ENCODE measurements around the gene PADI3.

The PADI3 gene

DNA sequence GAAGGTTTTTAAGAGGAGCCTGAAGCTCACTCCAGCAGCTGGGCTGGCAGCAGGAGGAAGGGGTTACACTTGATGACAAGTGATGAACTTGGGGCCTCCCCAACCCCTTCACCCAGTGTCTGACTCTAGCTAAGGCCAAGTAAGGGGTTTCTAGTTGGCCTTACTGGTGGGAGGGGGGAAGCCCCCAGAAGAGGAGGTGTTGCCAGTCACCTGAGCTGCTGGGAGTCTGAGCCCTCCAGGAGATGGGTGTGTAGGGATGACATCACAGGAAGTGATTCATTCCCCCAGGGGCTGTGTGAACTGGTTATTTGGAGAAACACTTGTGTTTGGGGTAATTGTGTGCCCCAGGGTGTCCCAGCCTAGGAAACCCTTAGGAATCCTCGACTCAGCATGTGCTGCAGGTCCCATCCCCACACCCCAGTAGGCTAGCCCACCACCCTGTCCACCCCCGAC lies 40.9 kb upstream of the PADI3 start:
- Histone ChIP-seq H3K27me3 (replicated peaks; ENCODE audit: control insufficient read depth, insufficient read depth, low read length) (peaks cover 60% of the 10 kb centered on the region), H3K9ac (ENCODE audit: low read length) (no peak overlapping the region), H3K9me3 (ENCODE audit: control insufficient read depth, low read length) (no peaks in the 10 kb centered on the region), H3K4me3 (ENCODE audit: low read length) (no peak overlapping the region), H3K36me3 (ENCODE audit: control insufficient read depth, insufficient read depth, low read length, severe bottlenecking) (no peaks in the 10 kb centered on the region), H3K4me1 (ENCODE audit: control insufficient read depth, insufficient read depth, low read length) (peaks cover 7% of the 10 kb centered on the region)
- peak; percentile 42 for DNase-seq (ENCODE audit: low read depth)

DNA sequence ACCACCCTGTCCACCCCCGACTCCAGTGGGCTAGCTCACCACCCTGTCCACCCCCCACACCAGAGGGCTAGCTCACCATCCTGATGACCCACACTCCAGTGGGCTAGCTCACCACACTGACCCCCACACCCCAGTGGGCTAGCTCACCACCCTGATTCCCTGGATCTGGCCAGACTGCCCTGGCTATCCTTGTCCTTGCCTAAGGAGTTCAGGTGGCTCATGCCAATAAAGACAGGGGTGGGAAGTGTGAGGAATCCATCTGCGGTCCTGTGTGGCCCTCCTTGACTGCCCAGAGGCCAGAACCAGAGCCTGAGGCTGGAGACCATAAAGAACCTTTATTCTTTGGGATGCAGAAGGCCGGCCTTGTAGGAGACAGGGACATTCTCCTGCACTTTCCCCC lies 40.4 kb upstream of the PADI3 start:
- H3K9me3 ChIP-seq (ENCODE audit: control insufficient read depth, low read length) = no peaks in the 10 kb centered on the region
- no peak overlapping the region for H3K4me3 ChIP-seq (ENCODE audit: low read length)
- H3K36me3 ChIP-seq (ENCODE audit: control insufficient read depth, insufficient read depth, low read length, severe bottlenecking) = no peaks in the 10 kb centered on the region
- H3K9ac ChIP-seq (ENCODE audit: low read length) = no peak overlapping the region
- peaks cover 61% of the 10 kb centered on the region for H3K27me3 ChIP-seq (replicated peaks; ENCODE audit: control insufficient read depth, insufficient read depth, low read length)
- H3K4me1 ChIP-seq (ENCODE audit: control insufficient read depth, insufficient read depth, low read length) = peaks cover 12% of the 10 kb centered on the region
- DNase-seq (ENCODE audit: low read depth) = no peak

DNA sequence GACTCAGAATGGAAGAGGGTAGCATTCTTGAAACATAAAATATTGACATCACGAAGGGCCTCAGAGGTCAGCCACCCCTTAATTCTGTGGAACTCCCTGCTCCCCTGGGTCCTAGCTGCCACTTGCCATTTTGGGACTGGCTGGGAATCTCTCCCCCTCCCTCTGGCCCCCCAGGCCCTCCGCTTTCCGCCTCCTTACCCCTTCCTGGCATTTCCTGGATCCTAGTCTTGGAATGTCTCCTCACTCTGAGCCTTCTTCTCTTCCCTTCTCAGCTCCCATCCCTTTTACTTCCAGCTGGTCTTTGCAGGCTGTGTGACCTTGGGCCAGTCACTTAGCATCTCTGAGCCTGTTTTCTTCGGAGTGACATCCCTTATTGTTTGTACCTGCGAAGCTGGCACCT lies 39.5 kb upstream of the PADI3 start:
- no peaks in the 10 kb centered on the region for H3K36me3 ChIP-seq (ENCODE audit: control insufficient read depth, insufficient read depth, low read length, severe bottlenecking)
- H3K4me3 ChIP-seq (ENCODE audit: low read length) = no peak overlapping the region

DNA sequence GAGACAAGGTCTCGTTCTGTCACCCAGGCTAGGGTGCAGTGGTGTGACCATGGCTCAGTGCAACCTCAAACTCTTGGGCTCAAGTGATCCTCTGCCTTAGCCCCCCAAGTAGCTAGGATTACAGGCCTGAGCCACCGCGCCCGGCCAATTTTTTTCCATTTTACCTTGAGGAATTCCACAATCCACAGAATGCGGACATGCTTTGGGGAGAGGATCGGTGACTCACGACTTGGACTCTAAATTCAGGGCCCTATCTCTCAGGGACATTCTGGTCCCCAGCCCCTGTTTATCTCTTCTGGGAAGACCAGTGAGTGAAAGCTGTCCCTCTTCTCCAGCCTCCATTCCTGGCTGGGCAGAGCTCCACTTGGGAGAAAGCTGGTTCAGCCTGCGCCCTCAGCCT lies 38.7 kb upstream of the PADI3 start:
- Histone ChIP-seq H3K4me3 (ENCODE audit: low read length) (no peak overlapping the region), H3K4me1 (ENCODE audit: control insufficient read depth, insufficient read depth, low read length) (peaks cover 12% of the 10 kb centered on the region), H3K9me3 (ENCODE audit: control insufficient read depth, low read length) (no peaks in the 10 kb centered on the region), H3K9ac (ENCODE audit: low read length) (no peak overlapping the region), H3K27me3 (replicated peaks; ENCODE audit: control insufficient read depth, insufficient read depth, low read length) (peaks cover 61% of the 10 kb centered on the region), H3K36me3 (ENCODE audit: control insufficient read depth, insufficient read depth, low read length, severe bottlenecking) (no peaks in the 10 kb centered on the region)
- DNase-seq (ENCODE audit: low read depth) = no peak

More for the DNA sequence above, 39.5 kb upstream of the PADI3 start:
- Histone ChIP-seq H3K27me3 (replicated peaks; ENCODE audit: control insufficient read depth, insufficient read depth, low read length) (peaks cover 61% of the 10 kb centered on the region), H3K9me3 (ENCODE audit: control insufficient read depth, low read length) (no peaks in the 10 kb centered on the region), H3K4me1 (ENCODE audit: control insufficient read depth, insufficient read depth, low read length) (peaks cover 12% of the 10 kb centered on the region), H3K9ac (ENCODE audit: low read length) (no peak overlapping the region)
- no peak for DNase-seq (ENCODE audit: low read depth)

DNA sequence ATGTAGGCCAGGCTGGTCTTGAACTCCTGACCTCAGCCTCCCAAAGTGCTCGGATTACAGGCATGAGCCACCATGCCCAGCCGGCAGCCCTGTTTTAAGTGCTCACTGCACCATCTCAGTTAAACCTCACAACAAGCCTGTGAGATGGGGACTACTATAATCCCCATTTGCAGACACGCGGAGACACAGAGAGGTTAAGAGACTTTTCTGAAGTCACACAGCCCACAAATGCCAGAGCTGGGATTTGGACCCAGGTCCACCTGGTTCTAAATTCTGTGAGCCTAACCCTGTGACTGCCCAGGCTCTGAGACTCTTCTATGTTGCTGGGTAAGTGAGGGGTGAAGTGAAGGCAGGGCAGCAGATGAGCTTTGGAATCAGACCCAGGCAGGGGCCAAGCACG lies 37.5 kb upstream of the PADI3 start:
- H3K27me3 ChIP-seq (replicated peaks; ENCODE audit: control insufficient read depth, insufficient read depth, low read length) = peaks cover 61% of the 10 kb centered on the region
- no peak for DNase-seq (ENCODE audit: low read depth)
- no peaks in the 10 kb centered on the region for H3K9me3 ChIP-seq (ENCODE audit: control insufficient read depth, low read length)
- no peak overlapping the region for H3K4me3 ChIP-seq (ENCODE audit: low read length)
- H3K4me1 ChIP-seq (ENCODE audit: control insufficient read depth, insufficient read depth, low read length) = peaks cover 12% of the 10 kb centered on the region
- H3K36me3 ChIP-seq (ENCODE audit: control insufficient read depth, insufficient read depth, low read length, severe bottlenecking) = no peaks in the 10 kb centered on the region
- no peak overlapping the region for H3K9ac ChIP-seq (ENCODE audit: low read length)

DNA sequence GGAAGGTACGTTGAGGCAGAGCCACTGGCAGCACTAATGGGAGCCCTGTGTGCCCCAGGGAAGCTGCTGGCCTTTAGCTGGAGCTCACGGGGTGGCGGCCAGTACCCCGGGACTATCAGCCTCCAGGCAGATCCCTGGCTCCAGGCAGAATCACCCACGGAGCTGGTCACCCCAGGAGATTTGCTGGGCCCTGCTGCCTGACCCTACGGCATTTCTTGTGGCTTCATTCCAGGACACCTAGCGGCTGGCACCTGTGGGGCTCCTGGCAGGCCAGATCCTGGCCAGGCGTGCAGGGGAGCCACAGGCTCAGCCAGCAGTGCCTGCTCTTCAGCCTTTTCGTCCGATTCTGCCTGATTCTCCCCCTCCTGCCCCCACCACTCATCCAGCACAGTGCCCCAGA lies 36.9 kb upstream of the PADI3 start:
- H3K4me1 ChIP-seq (ENCODE audit: control insufficient read depth, insufficient read depth, low read length) = peaks cover 12% of the 10 kb centered on the region
- peaks cover 61% of the 10 kb centered on the region for H3K27me3 ChIP-seq (replicated peaks; ENCODE audit: control insufficient read depth, insufficient read depth, low read length)
- H3K9me3 ChIP-seq (ENCODE audit: control insufficient read depth, low read length) = no peaks in the 10 kb centered on the region
- no peak overlapping the region for H3K4me3 ChIP-seq (ENCODE audit: low read length)
- H3K9ac ChIP-seq (ENCODE audit: low read length) = no peak overlapping the region
- DNase-seq (ENCODE audit: low read depth) = no peak
- no peaks in the 10 kb centered on the region for H3K36me3 ChIP-seq (ENCODE audit: control insufficient read depth, insufficient read depth, low read length, severe bottlenecking)

DNA sequence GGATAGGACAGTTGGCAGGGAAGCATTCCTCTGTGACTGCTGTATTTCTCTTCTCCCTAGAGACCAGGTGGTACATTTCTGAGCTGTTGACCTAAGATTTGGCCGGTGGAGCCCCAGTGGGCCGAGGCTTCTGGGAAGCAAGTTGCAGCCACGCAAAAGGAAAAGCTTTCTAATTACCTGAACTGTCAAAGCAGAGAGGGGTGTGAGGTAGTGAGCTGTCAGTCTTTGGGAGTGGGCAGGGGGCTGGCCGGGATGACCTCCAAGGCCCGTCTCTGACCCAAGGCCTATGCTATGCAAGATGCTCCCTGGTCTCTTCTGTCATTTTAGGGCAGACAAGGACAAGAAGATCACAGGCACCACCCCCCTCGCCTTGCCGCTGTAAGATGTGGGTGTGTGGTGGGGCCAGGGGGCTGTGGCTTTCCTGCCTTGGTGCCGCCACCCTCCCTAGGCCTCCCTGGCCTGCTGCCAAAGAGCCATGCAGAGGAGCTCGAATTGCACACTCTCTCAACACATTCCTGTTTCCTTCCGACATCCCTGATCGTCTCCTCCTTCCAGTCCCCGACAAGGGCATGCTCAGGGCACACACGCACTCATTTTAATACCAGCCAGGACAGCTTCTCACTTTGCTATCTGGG lies 36.3 kb upstream of the PADI3 start:
- Histone ChIP-seq H3K9me3 (ENCODE audit: control insufficient read depth, low read length) (peaks cover 2% of the 10 kb centered on the region), H3K4me1 (ENCODE audit: control insufficient read depth, insufficient read depth, low read length) (peaks cover 12% of the 10 kb centered on the region), H3K4me3 (ENCODE audit: low read length) (no peak overlapping the region), H3K27me3 (replicated peaks; ENCODE audit: control insufficient read depth, insufficient read depth, low read length) (peaks cover 62% of the 10 kb centered on the region), H3K9ac (ENCODE audit: low read length) (no peak overlapping the region), H3K36me3 (ENCODE audit: control insufficient read depth, insufficient read depth, low read length, severe bottlenecking) (no peaks in the 10 kb centered on the region)
- DNase-seq (ENCODE audit: low read depth) = peak; percentile 93

DNA sequence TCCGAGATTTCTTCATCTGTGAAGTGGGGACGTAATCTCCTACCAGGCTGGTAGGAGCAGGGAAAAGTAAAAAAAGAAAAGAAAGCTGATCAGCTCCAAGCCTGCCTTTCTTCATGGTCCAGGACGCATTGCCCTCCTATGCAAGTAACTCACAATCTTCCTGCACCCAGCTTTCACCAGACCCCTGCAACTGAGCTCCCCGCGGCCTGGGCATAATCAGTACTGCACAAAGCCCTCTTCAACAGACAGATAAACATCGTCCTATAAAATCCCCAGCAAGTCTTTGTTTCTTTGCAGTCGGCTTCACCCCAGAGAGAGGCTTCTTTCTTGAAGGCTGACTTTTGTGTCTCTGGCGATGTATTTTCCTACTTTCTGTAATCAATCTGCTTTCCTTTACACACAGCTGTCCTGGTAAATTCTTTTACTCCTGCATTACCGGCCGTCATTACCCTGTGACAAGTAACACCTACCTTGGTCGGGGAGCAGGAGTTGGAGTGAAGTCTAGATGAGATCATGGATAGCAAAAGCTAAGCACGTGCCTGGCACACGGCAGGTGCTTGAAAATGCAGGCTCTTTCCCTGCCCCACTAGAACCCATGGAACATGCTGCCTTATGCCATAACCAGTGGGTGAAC lies 35.6 kb upstream of the PADI3 start:
- Histone ChIP-seq H3K4me3 (ENCODE audit: low read length) (no peak overlapping the region), H3K9me3 (ENCODE audit: control insufficient read depth, low read length) (peaks cover 4% of the 10 kb centered on the region), H3K27me3 (replicated peaks; ENCODE audit: control insufficient read depth, insufficient read depth, low read length) (peaks cover 62% of the 10 kb centered on the region), H3K36me3 (ENCODE audit: control insufficient read depth, insufficient read depth, low read length, severe bottlenecking) (no peaks in the 10 kb centered on the region), H3K9ac (ENCODE audit: low read length) (no peak overlapping the region), H3K4me1 (ENCODE audit: control insufficient read depth, insufficient read depth, low read length) (peaks cover 12% of the 10 kb centered on the region)
- no peak for DNase-seq (ENCODE audit: low read depth)

DNA sequence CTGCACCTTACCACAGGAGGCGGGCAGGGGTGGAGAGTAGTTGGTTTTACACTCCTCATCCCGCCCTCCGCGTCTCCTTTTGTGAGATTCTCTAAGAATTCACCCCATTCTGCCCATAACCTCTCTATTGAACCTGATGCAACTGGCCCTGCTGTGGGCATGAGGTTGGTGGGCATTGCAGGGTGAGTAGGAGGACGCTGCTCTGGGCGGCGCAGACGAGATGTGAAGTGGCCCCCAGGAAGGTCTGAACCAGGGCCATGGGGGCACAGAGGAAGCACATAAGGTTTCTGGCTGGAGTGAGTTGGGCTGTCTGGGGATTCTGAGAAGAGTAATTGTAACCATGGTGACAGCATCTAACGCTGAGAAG lies 35.1 kb upstream of the PADI3 start:
- peaks cover 12% of the 10 kb centered on the region for H3K4me1 ChIP-seq (ENCODE audit: control insufficient read depth, insufficient read depth, low read length)
- no peak for DNase-seq (ENCODE audit: low read depth)
- no peak overlapping the region for H3K4me3 ChIP-seq (ENCODE audit: low read length)
- H3K9ac ChIP-seq (ENCODE audit: low read length) = no peak overlapping the region
- H3K36me3 ChIP-seq (ENCODE audit: control insufficient read depth, insufficient read depth, low read length, severe bottlenecking) = no peaks in the 10 kb centered on the region
- H3K27me3 ChIP-seq (replicated peaks; ENCODE audit: control insufficient read depth, insufficient read depth, low read length) = peaks cover 67% of the 10 kb centered on the region
- peaks cover 4% of the 10 kb centered on the region for H3K9me3 ChIP-seq (ENCODE audit: control insufficient read depth, low read length)

DNA sequence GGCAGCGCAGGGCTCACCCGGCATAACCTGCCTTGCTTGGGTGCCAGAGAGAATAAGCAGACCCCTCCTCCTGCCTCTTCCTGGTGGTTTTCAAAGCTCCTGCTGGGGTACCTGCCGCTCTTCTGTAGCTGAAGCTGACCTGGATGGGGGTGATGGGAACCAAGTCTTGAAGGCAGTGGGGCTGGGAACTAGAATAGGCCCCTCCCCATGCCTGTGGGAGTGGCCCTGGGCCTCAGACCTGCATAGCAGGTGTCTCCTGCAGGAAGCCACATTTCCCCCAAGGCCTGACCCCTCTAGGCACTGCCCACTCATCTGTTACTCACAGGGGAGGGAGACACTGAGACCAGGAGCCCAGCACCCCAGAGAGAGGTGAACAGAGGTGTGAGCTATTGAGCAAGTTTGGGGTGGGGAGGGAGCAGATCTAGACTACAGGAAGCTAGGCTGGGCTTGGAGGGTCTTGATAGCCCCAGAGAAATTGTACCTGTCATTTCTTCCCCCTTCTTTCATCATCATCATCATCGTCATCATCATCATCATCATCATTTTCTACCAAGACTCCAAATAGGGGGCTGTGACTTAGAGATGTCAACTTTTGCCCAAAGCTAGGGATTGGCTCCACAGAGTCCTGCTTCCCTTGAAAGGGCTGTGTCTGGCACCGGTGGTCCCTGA lies 33.9 kb upstream of the PADI3 start:
- H3K36me3 ChIP-seq (ENCODE audit: control insufficient read depth, insufficient read depth, low read length, severe bottlenecking) = no peaks in the 10 kb centered on the region
- no peak overlapping the region for H3K4me3 ChIP-seq (ENCODE audit: low read length)
- H3K9ac ChIP-seq (ENCODE audit: low read length) = no peak overlapping the region
- H3K4me1 ChIP-seq (ENCODE audit: control insufficient read depth, insufficient read depth, low read length) = peaks cover 12% of the 10 kb centered on the region
- no peak for DNase-seq (ENCODE audit: low read depth)
- peaks cover 4% of the 10 kb centered on the region for H3K9me3 ChIP-seq (ENCODE audit: control insufficient read depth, low read length)
- peaks cover 78% of the 10 kb centered on the region for H3K27me3 ChIP-seq (replicated peaks; ENCODE audit: control insufficient read depth, insufficient read depth, low read length)

DNA sequence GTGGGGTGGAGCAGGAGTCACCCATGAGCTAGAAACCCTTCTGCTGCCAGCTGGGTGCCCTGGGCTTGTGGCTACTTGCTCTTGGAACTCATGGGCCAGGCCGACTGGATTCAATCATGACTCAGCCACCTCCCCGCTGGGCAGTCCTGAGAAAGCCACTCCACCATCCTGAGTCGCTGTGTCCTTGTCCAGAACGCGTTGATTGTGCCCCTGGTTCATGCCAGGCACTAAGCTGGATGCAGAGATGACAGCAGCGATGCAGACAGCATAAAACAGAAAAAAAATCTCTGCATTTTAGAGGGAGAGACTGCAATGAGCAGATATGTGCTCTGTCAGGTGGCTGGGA lies 33.4 kb upstream of the PADI3 start:
- H3K27me3 ChIP-seq (replicated peaks; ENCODE audit: control insufficient read depth, insufficient read depth, low read length) = peaks cover 81% of the 10 kb centered on the region
- H3K36me3 ChIP-seq (ENCODE audit: control insufficient read depth, insufficient read depth, low read length, severe bottlenecking) = no peaks in the 10 kb centered on the region
- peaks cover 12% of the 10 kb centered on the region for H3K4me1 ChIP-seq (ENCODE audit: control insufficient read depth, insufficient read depth, low read length)
- no peak overlapping the region for H3K9ac ChIP-seq (ENCODE audit: low read length)
- no peak for DNase-seq (ENCODE audit: low read depth)
- no peak overlapping the region for H3K4me3 ChIP-seq (ENCODE audit: low read length)
- H3K9me3 ChIP-seq (ENCODE audit: control insufficient read depth, low read length) = peaks cover 4% of the 10 kb centered on the region
